HFF-Myc (cell line): Measurements from ENCODE around the gene BIRC7.

ENCODE experiments used
- DNase-seq: peaks from one replicate; pipeline ENCODE4 v3.0.0-alpha.2; 2011; ENCODE audit warnings: low read depth; ENCODE audit errors: extremely low read depth
- H3K4me3 ChIP-seq: replicated peaks from 2 replicates; pipeline ENCODE4 v1.5.1; 2011; ENCODE audit warnings: low read depth, mild to moderate bottlenecking, control low read depth, low read length
- TF ChIP-seq, protein P1 (sequence below): IDR thresholded peaks from 2 replicates; pipeline ENCODE4 v1.5.1; 2012; ENCODE audit warnings: mild to moderate bottlenecking, low read depth, low read length, control low read depth; ENCODE audit errors: missing control alignments

BIRC7 gene

DNA sequence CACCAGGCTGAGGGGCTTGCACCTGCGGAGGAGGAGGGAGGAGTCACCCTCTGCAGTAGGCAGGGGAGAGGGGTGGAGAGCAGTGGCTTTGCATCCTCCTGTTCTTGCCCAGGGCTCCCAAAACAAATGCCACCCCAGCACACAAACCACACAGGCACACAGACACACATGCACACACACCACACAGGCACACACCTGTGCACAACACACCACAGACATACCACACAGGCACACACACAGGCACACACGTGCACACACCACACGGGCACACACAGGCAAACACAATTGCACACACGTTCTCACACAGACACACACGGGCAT, 46.4 kb upstream of the BIRC7 start:
- TF ChIP-seq, protein P1, sequence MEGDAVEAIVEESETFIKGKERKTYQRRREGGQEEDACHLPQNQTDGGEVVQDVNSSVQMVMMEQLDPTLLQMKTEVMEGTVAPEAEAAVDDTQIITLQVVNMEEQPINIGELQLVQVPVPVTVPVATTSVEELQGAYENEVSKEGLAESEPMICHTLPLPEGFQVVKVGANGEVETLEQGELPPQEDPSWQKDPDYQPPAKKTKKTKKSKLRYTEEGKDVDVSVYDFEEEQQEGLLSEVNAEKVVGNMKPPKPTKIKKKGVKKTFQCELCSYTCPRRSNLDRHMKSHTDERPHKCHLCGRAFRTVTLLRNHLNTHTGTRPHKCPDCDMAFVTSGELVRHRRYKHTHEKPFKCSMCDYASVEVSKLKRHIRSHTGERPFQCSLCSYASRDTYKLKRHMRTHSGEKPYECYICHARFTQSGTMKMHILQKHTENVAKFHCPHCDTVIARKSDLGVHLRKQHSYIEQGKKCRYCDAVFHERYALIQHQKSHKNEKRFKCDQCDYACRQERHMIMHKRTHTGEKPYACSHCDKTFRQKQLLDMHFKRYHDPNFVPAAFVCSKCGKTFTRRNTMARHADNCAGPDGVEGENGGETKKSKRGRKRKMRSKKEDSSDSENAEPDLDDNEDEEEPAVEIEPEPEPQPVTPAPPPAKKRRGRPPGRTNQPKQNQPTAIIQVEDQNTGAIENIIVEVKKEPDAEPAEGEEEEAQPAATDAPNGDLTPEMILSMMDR = no peak
- DNase-seq = no peak
- H3K4me3 ChIP-seq = no peak overlapping the region

DNA sequence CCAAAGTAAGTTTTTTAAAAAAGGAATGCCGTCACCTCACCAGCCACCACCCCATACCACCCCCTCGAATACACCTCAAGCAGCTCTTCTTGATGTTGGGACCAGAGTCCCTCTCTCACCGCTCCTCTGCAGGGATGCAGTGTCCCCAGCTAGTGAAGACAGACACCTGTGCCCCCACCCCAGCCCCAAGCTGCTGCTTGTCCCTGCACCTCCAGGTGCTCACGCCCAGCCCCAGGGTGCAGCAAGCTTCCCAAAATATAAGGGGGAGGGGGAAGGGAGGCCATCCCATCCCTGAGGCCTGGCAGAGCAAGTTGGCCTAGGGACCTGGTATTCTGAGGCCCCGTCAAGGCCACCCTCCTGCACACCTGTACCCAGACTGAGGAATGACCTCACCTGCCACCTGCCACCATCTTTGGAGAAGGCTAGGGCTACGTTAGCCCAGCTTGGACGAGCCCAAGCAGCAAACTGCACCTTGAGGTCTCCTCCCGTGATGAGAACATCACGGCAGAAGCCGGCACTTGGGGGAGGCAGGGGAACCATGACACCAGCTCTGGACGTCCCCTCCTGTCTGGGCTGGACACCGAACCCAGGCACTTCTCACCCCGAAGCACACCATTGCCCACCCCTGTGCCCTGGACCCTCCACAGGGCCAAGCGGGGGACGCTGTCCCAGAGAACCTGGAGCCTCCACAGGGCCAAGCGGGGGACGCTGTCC, 45.7 kb upstream of the BIRC7 start:
- DNase-seq = no peak
- H3K4me3 ChIP-seq = no peak overlapping the region
- TF ChIP-seq, protein P1 = no peak

- TF ChIP-seq, protein P1 = no peak
- no peak for DNase-seq
- no peak overlapping the region for H3K4me3 ChIP-seq
Measured at GRCh38 chr20:63190828-63191227, 44.9 kb upstream of the BIRC7 start.

- no peak overlapping the region for H3K4me3 ChIP-seq
- DNase-seq = no peak
- TF ChIP-seq, protein P1 = no peak
Measured at GRCh38 chr20:63191400-63191799, 44.3 kb upstream of the BIRC7 start.

GRCh38 chr20:63192721-63193120, 43.0 kb upstream of the BIRC7 start:
- TF ChIP-seq, protein P1 = no peak
- H3K4me3 ChIP-seq = no peak overlapping the region
- DNase-seq = no peak

DNA sequence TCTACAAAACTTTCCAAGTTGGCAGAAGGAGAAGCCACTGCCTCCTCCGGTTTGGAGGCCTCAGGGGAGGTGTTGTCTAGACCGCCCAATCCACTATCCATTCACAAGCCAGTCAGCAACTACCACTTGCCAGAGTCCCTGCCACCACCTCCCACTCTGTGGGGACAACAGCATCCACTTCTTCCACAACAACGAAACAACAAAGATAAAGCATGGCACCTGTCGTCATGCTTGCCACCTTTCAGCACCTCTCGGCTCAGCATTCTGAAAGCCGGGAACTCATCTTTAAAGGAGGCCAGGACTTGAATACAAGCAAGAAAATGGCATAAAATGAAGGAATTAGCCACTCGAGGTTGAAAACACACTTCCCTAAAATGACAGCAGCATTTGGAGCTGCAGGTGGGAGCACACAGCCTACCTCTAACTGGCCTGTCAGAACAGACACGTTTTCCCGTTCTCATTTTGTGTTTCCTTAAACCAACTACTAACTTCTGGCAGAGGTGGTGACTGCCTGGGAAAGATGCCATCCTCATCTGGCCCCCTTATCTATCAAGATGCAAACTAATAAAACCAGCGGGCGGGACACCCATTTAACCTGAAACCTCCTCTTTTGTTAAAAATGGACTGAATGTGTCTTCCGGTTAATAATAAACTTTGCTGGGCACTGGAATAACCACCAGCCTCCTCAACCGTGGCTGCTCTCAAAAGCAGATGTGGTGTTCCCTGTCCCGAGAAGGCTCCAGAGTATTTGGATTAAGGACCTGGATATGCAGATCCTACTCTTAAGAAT, 41.5 kb upstream of the BIRC7 start:
- DNase-seq = no peak
- TF ChIP-seq, protein P1 = no peak
- H3K4me3 ChIP-seq = no peak overlapping the region
